Activated CD8-positive, alpha-beta memory T cell treated with anti-CD3 and anti-CD28 coated beads, Interleukin-2, amount 50 U/mL, for 4 hours (primary cell): ENCODE results near the gene GUCY2C.

Experiments used
- DNase-seq: peaks from one replicate; pipeline ENCODE4 v3.0.0-alpha.2; 2020

Gene GUCY2C

DNA sequence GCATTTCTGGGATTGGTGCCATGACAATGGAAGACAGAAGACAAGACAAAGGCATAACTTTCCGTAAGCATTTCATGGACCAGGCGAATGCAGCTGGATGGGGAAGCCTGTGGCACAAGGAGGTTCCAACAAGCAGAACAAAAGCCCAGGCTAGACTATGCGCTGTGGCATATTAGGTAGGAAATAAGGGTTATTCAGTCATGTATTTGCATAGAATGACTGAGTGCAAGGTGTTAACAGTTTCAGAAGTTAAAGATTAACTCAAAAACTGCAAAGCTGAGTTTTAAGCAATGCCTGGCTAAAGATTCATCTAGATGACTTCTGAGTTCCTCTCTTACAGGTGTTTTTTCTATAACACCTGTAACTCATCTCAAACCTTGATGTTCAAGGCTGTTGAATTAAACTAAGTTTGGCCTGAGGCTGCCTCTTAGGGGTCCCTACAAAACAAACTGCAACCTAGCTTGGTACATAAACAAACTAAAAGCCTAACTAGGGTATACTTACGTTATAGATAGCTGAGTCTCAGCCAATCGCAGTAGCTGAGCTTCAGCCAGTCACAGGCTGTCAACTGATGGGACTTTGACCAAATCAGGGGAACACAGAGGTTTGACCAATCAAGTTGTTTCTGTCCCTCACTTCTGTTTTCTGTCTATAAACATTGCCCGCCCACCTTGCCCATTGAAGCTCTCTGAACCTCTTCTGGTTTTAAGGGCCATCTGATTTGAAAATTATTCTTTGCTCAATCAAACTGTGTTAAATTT is 76.5 kb downstream of the GUCY2C start:
- no peak for DNase-seq

- DNase-seq = no peak
Observed at GRCh38 chr12:14618983-14619382, 77.4 kb downstream of the GUCY2C start.

- DNase-seq = no peak
Observed at GRCh38 chr12:14614704-14615121, 81.7 kb downstream of the GUCY2C start.

DNA sequence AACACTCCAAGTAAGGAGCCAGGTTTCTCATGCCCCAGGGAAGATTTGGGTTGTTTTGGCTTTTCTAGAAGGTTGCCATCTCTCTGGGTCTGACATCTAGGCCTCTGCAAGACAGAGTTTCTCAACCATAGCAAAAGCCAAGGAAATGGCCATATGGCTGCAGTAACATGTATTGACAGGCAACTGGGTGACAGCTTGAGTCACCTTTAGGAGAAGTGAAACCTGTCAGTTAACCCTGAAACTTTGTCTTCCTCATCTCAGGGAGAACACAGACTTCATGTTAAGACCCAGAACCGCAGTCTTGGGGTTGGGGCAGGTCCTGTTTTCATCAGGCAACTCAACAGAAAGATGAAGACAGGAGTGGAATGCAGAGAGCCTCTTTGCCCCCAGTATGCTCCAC is 82.7 kb downstream of the GUCY2C start:
- no peak for DNase-seq

GRCh38 chr12:14612898-14613445 is 83.4 kb downstream of the GUCY2C start:
- DNase-seq = no peak

DNA sequence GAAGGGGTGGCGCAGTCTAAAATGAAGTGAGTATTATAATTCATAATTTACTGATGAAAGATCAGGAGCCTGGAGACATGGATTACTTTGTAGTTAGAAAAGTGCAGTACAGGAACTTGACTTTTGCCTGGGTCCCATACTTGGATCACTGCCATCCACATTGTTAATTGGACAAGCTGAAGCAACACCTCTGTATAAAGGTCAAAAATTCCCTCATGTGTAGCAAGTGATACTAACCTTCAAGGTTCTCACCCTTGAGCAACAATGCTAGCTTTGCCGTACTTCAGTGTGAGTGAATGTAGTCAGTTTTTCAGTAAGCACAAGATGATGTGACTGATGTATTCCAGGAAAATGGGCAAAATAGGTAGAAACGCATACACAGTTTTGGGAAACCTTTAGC is 84.1 kb downstream of the GUCY2C start:
- DNase-seq = no peak

- DNase-seq = no peak
Observed at GRCh38 chr12:14611640-14612203, 84.7 kb downstream of the GUCY2C start.

- DNase-seq = no peak
Observed at GRCh38 chr12:14607568-14607967, 88.8 kb downstream of the GUCY2C start.

DNA sequence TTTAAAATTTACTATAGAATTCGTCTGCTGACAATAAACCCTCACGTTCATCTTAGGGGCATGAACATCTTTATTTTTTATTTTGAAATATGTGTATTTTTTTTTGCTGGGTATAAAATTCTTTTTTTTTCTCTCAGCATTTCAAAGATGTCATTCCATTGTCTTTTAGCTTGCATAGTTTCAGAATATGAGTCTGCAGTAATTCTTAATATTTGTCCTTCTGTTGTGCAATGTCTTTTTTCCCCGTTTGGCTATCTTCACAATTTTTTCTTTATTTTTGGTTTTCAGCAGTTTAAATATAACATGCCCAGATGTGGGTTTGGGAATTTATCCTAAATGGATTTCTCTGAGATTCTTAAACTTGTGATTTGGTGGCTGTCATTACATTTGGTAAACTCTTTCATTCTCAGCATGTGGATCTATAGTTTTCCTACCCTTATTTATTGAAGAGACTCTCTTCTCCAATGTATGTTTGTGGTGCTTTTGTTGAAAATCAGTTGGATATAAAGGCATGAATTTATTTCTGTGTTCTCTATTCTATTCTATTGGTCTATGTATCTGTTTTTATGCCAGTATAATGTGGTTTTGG is 90.9 kb downstream of the GUCY2C start:
- no peak for DNase-seq

DNA sequence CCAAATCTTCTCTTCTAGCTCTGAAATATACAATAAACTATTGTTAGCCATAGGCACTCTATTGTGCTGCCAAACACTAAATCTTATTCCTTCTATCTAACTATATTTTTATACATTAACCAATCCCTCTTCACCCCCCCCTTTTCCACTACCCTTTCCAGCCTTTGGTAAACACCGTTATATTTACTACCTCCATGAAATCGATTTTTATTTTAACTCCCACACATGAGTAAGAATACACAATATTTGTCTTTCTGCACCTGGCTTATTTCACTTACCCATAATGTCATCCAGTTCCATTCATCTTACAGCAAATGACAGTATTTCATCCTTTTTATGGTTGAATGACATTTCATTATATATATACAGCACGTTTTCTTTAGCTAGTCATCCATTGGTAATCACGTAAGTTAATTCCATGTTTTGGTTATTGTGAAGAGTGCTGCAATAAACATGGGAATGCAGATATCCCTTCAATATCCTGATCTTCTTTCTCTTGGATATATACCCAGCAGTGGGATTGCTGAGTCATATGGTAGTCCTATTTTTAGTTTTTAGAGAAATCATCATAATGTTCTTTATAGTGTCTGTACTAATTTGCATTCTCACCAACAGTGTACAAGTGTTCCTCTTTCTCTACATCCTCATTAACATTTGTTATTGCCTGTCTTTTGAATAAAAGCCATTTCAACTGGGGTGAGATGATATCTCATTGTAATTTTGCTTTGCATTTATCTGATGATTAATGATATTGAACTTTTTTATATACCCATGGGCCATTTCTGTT is 94.5 kb downstream of the GUCY2C start:
- DNase-seq = no peak

GRCh38 chr12:14597480-14597879 is 98.9 kb downstream of the GUCY2C start:
- DNase-seq = no peak

GRCh38 chr12:14591719-14592118 is 104.7 kb downstream of the GUCY2C start:
- no peak for DNase-seq

- no peak for DNase-seq
Observed at GRCh38 chr12:14589169-14590004, 107.0 kb downstream of the GUCY2C start.

DNA sequence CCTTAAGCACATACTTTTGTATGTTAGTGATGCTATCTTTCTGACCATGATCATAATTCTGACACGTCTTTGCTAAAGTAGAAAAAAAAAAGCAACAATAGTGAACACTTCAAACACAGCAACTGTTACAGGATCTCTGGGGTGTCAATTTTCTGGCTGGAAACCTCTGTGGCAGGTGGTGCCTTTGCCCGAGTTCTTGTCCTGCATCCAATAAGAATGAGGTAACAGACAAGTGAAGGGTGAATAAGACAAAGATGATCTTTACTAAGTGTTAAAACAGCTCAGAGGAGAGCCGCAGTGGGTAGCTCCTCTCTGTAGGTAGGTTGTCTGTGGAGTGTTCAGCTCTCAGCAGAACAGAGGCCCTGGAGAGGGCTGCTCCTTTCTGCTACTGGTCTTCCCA is 107.8 kb downstream of the GUCY2C start:
- DNase-seq = no peak

GRCh38 chr12:14578646-14579045 is 117.8 kb downstream of the GUCY2C start:
- DNase-seq = no peak

GRCh38 chr12:14577344-14577743 is 119.1 kb downstream of the GUCY2C start:
- no peak for DNase-seq

- DNase-seq = no peak
Observed at GRCh38 chr12:14576896-14577295, 119.5 kb downstream of the GUCY2C start.

- DNase-seq = no peak
Observed at GRCh38 chr12:14575585-14575984, 120.8 kb downstream of the GUCY2C start.

GRCh38 chr12:14573118-14573517 is 123.3 kb downstream of the GUCY2C start:
- no peak for DNase-seq

- DNase-seq = no peak
Observed at GRCh38 chr12:14572401-14572800, 124.0 kb downstream of the GUCY2C start.

DNA sequence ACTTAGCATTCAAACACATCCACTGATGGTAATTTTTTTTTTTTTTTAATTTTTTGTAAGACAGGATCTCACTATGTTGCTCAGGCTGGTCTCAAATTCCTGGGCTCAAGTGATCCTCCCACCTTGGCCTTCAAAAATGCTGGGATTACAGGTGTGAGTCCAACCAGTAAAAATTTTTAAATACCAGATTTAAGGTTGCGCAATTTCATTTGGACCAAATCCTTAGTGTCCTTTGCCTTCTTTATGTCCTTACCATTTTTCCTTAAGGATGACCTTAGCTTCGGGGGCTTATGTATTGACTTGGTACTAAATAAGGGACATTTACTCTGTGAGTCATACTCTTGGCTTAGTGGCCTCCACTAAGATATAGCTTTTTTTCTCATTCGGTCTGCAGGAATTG is 124.6 kb downstream of the GUCY2C start:
- no peak for DNase-seq

- DNase-seq = no peak
Observed at GRCh38 chr12:14570231-14570630, 126.2 kb downstream of the GUCY2C start.
